Endothelial cell of umbilical vein (primary cell): ENCODE results near the gene FAM204A. TPM values are rescaled to one million over a fixed set of nuclear protein-coding genes. Genes with fewer than 3 reads are reported as not detected.

Source experiments
- BruUV-seq: library from RNA; stranded (reverse); fragments of 400-500 nt; replicated peaks from 2 replicates; lab custom pipeline; 2021; lab: Mats Ljungman, UMichigan
- CTCF ChIA-PET: fragments of 300-600, 350-600 bp; sonication (Branson Sonifier 250); formaldehyde crosslinking; loops from one replicate; lab custom pipeline; 2021; ENCODE audit warnings: antibody characterized with exemption, inconsistent platforms; lab: Charles Lee
- POLR2A ChIA-PET: fragments of 300-600, 350-600 bp; sonication (Branson Sonifier 250); formaldehyde crosslinking; loops from one replicate; lab custom pipeline; 2021; ENCODE audit warnings: antibody characterized with exemption, inconsistent platforms; lab: Charles Lee
- DNase-seq: peaks from one replicate; pipeline ENCODE4 v3.0.0-alpha.2; 2011; ENCODE audit warnings: low read depth, low spot score
- FAIRE-seq: peaks from 2 replicates; lab custom pipeline; 2011; peaks lifted over from hg19 to GRCh38; lab: Jason Lieb, UNC
- H2AFZ ChIP-seq: 2 replicates; pipeline ENCODE4 v1.6.0; 2012; ENCODE audit warnings: low read depth, low read length, control low read depth, inconsistent platforms
- H3K27ac ChIP-seq: 2 replicates; pipeline ENCODE4 v1.5.1; 2011; ENCODE audit warnings: low read depth, mild to moderate bottlenecking, control low read depth, low read length, moderate library complexity; ENCODE audit not compliant: insufficient read depth
- H3K27me3 ChIP-seq, 2 experiments: 2 replicates each; pipeline versions ENCODE4 v1.6.0 to v1.6.1; 2011; ENCODE audit warnings: low read length in 2 of 2, mixed read lengths in 1 of 2; ENCODE audit not compliant: control insufficient read depth in 2 of 2, insufficient read depth in 2 of 2
- H3K36me3 ChIP-seq, 2 experiments: 2 replicates in 1 of 2; 3 replicates in 1 of 2; pipeline ENCODE4 v1.5.1; 2011; ENCODE audit warnings: low read length in 2 of 2, mild to moderate bottlenecking in 1 of 2, moderate library complexity in 1 of 2; ENCODE audit not compliant: control insufficient read depth in 2 of 2, insufficient read depth in 2 of 2; ENCODE audit errors: extremely low read depth in 1 of 2
- H3K4me1 ChIP-seq: 3 replicates; pipeline ENCODE4 v1.5.1; 2011; ENCODE audit warnings: mild to moderate bottlenecking, low read length; ENCODE audit not compliant: control insufficient read depth, insufficient read depth; ENCODE audit errors: extremely low read depth
- H3K4me2 ChIP-seq: 2 replicates; pipeline ENCODE4 v1.6.1; 2011; ENCODE audit warnings: low read length, control low read depth, mixed read lengths; ENCODE audit not compliant: insufficient read depth
- H3K4me3 ChIP-seq, 3 experiments: fragments of 200-600 bp in 1 of 3; sonication (generic), shearing (Covaris generic) in 1 of 3; replicated peaks in 1 of 3; 2 replicates each; pipeline ENCODE4 v1.5.1; 2011 to 2016; ENCODE audit warnings: control low read depth in 3 of 3, low read length in 3 of 3, mild to moderate bottlenecking in 2 of 3, inconsistent platforms in 1 of 3, low read depth in 1 of 3, moderate library complexity in 1 of 3; ENCODE audit not compliant: insufficient read depth in 1 of 3
- H3K79me2 ChIP-seq: 2 replicates; pipeline ENCODE4 v1.6.0; 2012; ENCODE audit warnings: low read length, inconsistent platforms; ENCODE audit not compliant: control insufficient read depth, insufficient read depth
- H3K9ac ChIP-seq: replicated peaks from 2 replicates; pipeline ENCODE3; 2011; ENCODE audit warnings: low read length, control low read depth; ENCODE audit not compliant: insufficient read depth; ENCODE audit errors: extremely low read depth
- H3K9me1 ChIP-seq: replicated peaks from 3 replicates; pipeline ENCODE4 v1.6.0; 2011; ENCODE audit warnings: mild to moderate bottlenecking, low read length; ENCODE audit not compliant: control insufficient read depth, insufficient read depth; ENCODE audit errors: extremely low read depth
- H3K9me3 ChIP-seq: replicated peaks from 2 replicates; pipeline ENCODE4 v1.5.1; 2012; ENCODE audit warnings: low read length, inconsistent platforms; ENCODE audit not compliant: control insufficient read depth, insufficient read depth
- H4K20me1 ChIP-seq: replicated peaks from 2 replicates; pipeline ENCODE3; 2011; ENCODE audit warnings: mild to moderate bottlenecking, low read length; ENCODE audit not compliant: control insufficient read depth, insufficient read depth; ENCODE audit errors: extremely low read depth
- EZH2 ChIP-seq: IDR thresholded peaks from 2 replicates; pipeline ENCODE4 v1.6.1; 2012; ENCODE audit warnings: borderline replicate concordance, low read depth, mild to moderate bottlenecking, moderate library complexity, low read length, inconsistent platforms; ENCODE audit not compliant: severe bottlenecking
- GATA2 ChIP-seq: IDR thresholded peaks from 2 replicates; pipeline ENCODE4 v1.7.0; 2011; ENCODE audit warnings: low read depth, mild to moderate bottlenecking, moderate library complexity, mixed read lengths, low read length; ENCODE audit not compliant: insufficient read length, insufficient read depth
- JUN ChIP-seq: IDR thresholded peaks from 2 replicates; pipeline ENCODE4 v1.6.1; 2011; ENCODE audit warnings: borderline replicate concordance, low read depth; ENCODE audit not compliant: insufficient read length, insufficient read depth
- MAX ChIP-seq: IDR thresholded peaks from 2 replicates; pipeline ENCODE4 v1.6.1; 2011; ENCODE audit not compliant: insufficient read depth, insufficient read length
- MYC ChIP-seq: IDR thresholded peaks from one replicate; pipeline ENCODE4 v1.6.1; 2011; ENCODE audit warnings: mild to moderate bottlenecking, low read depth, low read length
- POLR2A ChIP-seq: IDR thresholded peaks from 2 replicates; pipeline ENCODE4 v1.6.1; 2012; ENCODE audit warnings: low read depth, mild to moderate bottlenecking, control low read depth, low read length
- dilution Hi-C: fragments of 300-500 bp; cut with MboI; formaldehyde crosslinking; loops from one replicate; pipeline ENCODE4 v1.15.0; 2019; ENCODE audit warnings: low sequenced_read_pairs; ENCODE audit not compliant: extremely low pct_ligation_motif_present
- intact Hi-C: fragments of 100-400 bp; cut with micrococcal nuclease; formaldehyde crosslinking; loops from one replicate; pipeline ENCODE4 v1.10.0; 2022
- polyA plus RNA-seq, 4 experiments: library from polyadenylated mRNA; depleted of rRNA in 3 of 4; stranded (reverse) in 3 of 4; unstranded in 1 of 4; fragments of >200 nt; gene quantifications; 2 replicates each; pipeline versions ENCODE4 v1.2.1 to v1.2.3, GENCODE V29; 2011 to 2012; ENCODE audit warnings: missing spikeins in 1 of 4
- total RNA-seq: library from RNA; stranded (reverse); gene quantifications from 2 replicates; pipeline ENCODE4 v1.2.3, GENCODE V29; 2021
- TF ChIP-seq, protein P1 (sequence below), 2 donors: IDR thresholded peaks; 1 replicate in 1 of 2; 2 replicates in 1 of 2; pipeline ENCODE4 v1.5.1; 2011; ENCODE audit warnings: low read length in 2 of 2, mild to moderate bottlenecking in 2 of 2, moderate library complexity in 2 of 2, control low read depth in 1 of 2, inconsistent platforms in 1 of 2, low read depth in 1 of 2; ENCODE audit not compliant: insufficient read depth in 1 of 2; ENCODE audit errors: extremely low read depth in 1 of 2

Gene FAM204A
- total and polyA plus RNA-seq, 2 donors (not counting 3 experiments of a cell fraction or from before 2014, with no cell fraction given) = 11.1 to 73.7 TPM

DNA sequence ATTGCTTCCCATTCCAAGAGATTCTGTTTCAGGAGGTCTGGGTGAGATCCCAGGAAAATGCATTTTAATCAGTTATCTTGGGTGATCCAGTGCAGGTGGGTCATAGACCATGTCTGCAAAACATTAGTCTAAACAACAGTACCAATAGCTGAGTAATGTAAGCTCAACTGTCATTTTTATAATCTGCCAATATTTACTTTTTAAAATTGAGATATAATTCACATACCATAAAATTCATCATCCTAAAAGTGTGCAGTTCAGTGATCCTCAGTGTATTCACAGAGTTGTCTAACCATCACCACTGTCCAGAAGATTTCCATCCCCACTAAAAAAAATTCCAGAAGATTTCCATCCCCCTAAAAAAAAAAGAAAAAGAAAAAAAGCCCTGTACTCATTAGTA, 51.0 kb downstream of the FAM204A start:
- no peak overlapping the region for H2AFZ ChIP-seq
- no peaks in the 10 kb centered on the region for H3K36me3 ChIP-seq
- H3K9ac ChIP-seq = no peak overlapping the region
- no peaks in the 10 kb centered on the region for H4K20me1 ChIP-seq
- CTCF ChIA-PET = interaction anchor here (0.9 kb wide), 1 partner anchor 9 kb away, joined by 3 read pairs; no protein-coding TSS in a partner anchor
- POLR2A ChIA-PET = no interaction called here
- no peak overlapping the region for H3K4me2 ChIP-seq
- TF ChIP-seq POLR2A = no peak
- no peak for TF ChIP-seq MYC
- TF ChIP-seq JUN = no peak
- TF ChIP-seq GATA2 = no peak
- TF ChIP-seq EZH2 = no peak
- no peak for TF ChIP-seq MAX
- TF ChIP-seq, protein P1, sequence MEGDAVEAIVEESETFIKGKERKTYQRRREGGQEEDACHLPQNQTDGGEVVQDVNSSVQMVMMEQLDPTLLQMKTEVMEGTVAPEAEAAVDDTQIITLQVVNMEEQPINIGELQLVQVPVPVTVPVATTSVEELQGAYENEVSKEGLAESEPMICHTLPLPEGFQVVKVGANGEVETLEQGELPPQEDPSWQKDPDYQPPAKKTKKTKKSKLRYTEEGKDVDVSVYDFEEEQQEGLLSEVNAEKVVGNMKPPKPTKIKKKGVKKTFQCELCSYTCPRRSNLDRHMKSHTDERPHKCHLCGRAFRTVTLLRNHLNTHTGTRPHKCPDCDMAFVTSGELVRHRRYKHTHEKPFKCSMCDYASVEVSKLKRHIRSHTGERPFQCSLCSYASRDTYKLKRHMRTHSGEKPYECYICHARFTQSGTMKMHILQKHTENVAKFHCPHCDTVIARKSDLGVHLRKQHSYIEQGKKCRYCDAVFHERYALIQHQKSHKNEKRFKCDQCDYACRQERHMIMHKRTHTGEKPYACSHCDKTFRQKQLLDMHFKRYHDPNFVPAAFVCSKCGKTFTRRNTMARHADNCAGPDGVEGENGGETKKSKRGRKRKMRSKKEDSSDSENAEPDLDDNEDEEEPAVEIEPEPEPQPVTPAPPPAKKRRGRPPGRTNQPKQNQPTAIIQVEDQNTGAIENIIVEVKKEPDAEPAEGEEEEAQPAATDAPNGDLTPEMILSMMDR (IDR thresholded peaks at IDR 0.05; ENCODE audit: extremely low read depth in 1 of 2, insufficient read depth in 1 of 2, low read depth in 1 of 2, low read length in 2 of 2) = no peak
- H3K4me1 ChIP-seq = no peaks in the 10 kb centered on the region
- no TSS peak for BruUV-seq
- H3K27me3 ChIP-seq = peaks cover 1 to 3% of the 10 kb centered on the region in 2 experiments
- intact Hi-C loops = no loop called here
- H3K4me3 ChIP-seq = no peak overlapping the region
- DNase-seq (no peak), FAIRE-seq (no peak)
- no peaks in the 10 kb centered on the region for H3K9me3 ChIP-seq
- dilution Hi-C loops = no loop called here
- no peaks in the 10 kb centered on the region for H3K9me1 ChIP-seq
- no peaks in the 10 kb centered on the region for H3K79me2 ChIP-seq
- H3K27ac ChIP-seq = no peak overlapping the region
